Kidney (tissue), 14 donors: ENCODE results near the gene C20orf204. TPM values are rescaled to one million over a fixed set of nuclear protein-coding genes. Genes with fewer than 3 reads are reported as not detected.
A peak's percentile ranks its signal among the peaks of the same experiment; 100 is the strongest.

Source experiments
- DNase-seq, 5 donors: peaks; one replicate each; pipeline ENCODE4 v3.0.0-alpha.2; 2013 to 2020
- FAIRE-seq: peaks from 2 replicates; lab custom pipeline; 2012; peaks lifted over from hg19 to GRCh38; lab: Jason Lieb, UNC
- H3K27ac ChIP-seq, 2 donors: one replicate each; pipeline ENCODE4 v1.7.0; 2013; ENCODE audit warnings: low read depth in 2 of 2, low read length in 2 of 2, inconsistent platforms in 1 of 2
- H3K27me3 ChIP-seq: one replicate; pipeline ENCODE4 v1.7.1; 2013; ENCODE audit warnings: low read length, inconsistent platforms; ENCODE audit not compliant: control insufficient read depth, insufficient read depth
- H3K36me3 ChIP-seq, 3 donors: one replicate each; pipeline versions ENCODE4 v1.7.0 to v1.7.1; 2013; ENCODE audit warnings: low read length in 3 of 3, control low read depth in 1 of 3, inconsistent platforms in 1 of 3; ENCODE audit not compliant: insufficient read depth in 3 of 3, control insufficient read depth in 2 of 3
- H3K4me1 ChIP-seq, 3 donors: one replicate each; pipeline versions ENCODE4 v1.7.0 to v1.7.1; 2013; ENCODE audit warnings: low read length in 3 of 3, inconsistent platforms in 1 of 3, low read depth in 1 of 3; ENCODE audit not compliant: control insufficient read depth in 2 of 3, insufficient read depth in 2 of 3
- H3K4me3 ChIP-seq, 3 donors: one replicate each; pipeline versions ENCODE4 v1.7.0 to v1.8.1; 2013; ENCODE audit warnings: low read length in 3 of 3, control low read depth in 1 of 3, inconsistent platforms in 1 of 3
- H3K9ac ChIP-seq, 3 donors: one replicate each; pipeline versions ENCODE4 v1.7.0 to v1.7.1; 2013; ENCODE audit warnings: low read length in 3 of 3, control low read depth in 1 of 3, inconsistent platforms in 1 of 3
- H3K9me3 ChIP-seq, 3 donors: one replicate each; pipeline versions ENCODE4 v1.7.0 to v1.7.1; 2013; ENCODE audit warnings: low read length in 3 of 3, control low read depth in 1 of 3, inconsistent platforms in 1 of 3; ENCODE audit not compliant: control insufficient read depth in 2 of 3, insufficient read depth in 1 of 3
- CTCF ChIP-seq: IDR thresholded peaks from 3 replicates; pipeline ENCODE4 v1.5.1; 2012; ENCODE audit warnings: mild to moderate bottlenecking, moderate library complexity, borderline replicate concordance; ENCODE audit not compliant: insufficient read depth; ENCODE audit errors: extremely low read depth
- intact Hi-C: fragments of 100-400 bp; cut with DNase I; formaldehyde crosslinking; loops from one replicate; pipeline ENCODE4 v1.11.1; 2022
- polyA plus RNA-seq: library from polyadenylated mRNA; stranded (reverse); fragments of 350-450 nt; fragmentation: Illumina TruSeq; extraction: RNeasy Lipid Tissue Mini Kit (QIAGEN cat#74804); gene quantifications from one replicate; pipeline ENCODE4 v1.2.3, GENCODE V29; 2014; ENCODE audit warnings: low read depth, low replicate concordance; ENCODE audit not compliant: insufficient read depth
- total RNA-seq: library from RNA; stranded (reverse); fragmentation: NEBNext Ultra II Directional; extraction: Animal tissue kit (Norgen Biotek cat#: 25700); gene quantifications from one replicate; pipeline ENCODE4 v1.2.1, GENCODE V29; 2021
- donor health status: control.
- donor health status: control.
- donor health status: control.
- donor health status: control.
- donor health status: control.
- donor health status: DM: yes; HTN: yes; CAD: no.
- donor health status: Normal renal cell carcinoma (clear cell type).

Gene C20orf204
- total and polyA plus RNA-seq, 2 donors from 2014 or later = 0.75 to 2.4 TPM

DNA sequence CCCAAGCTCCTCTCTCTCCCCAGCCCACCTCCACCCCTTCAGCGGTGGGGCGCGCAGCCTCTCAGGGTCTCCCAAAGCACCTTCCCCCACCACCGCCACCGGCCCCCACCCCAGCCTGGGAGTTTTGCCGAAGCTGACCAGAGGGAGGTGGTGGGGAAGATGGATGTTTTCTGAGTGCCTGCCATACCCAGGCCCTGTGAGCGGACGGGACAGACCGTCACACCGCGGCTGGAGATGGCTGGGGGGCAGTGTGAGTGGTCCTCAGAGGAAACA, 5.7 kb downstream of the C20orf204 start:
- Histone ChIP-seq H3K4me1 (peaks cover 0 to 14% (median 0%) of the 10 kb centered on the region in 3 donors), H3K27ac (peak overlapping the region in 1 of 2 donors; percentile 11), H3K36me3 (no peaks in the 10 kb centered on the region), H3K9ac (no peak overlapping the region), H3K4me3 (no peak overlapping the region), H3K27me3 (peaks cover 5% of the 10 kb centered on the region), H3K9me3 (no peaks in the 10 kb centered on the region)
- FAIRE-seq (no peak), DNase-seq (peak in 1 of 5 donors; percentile 49)
- TF ChIP-seq CTCF = no peak
- intact Hi-C loops = no loop called here

DNA sequence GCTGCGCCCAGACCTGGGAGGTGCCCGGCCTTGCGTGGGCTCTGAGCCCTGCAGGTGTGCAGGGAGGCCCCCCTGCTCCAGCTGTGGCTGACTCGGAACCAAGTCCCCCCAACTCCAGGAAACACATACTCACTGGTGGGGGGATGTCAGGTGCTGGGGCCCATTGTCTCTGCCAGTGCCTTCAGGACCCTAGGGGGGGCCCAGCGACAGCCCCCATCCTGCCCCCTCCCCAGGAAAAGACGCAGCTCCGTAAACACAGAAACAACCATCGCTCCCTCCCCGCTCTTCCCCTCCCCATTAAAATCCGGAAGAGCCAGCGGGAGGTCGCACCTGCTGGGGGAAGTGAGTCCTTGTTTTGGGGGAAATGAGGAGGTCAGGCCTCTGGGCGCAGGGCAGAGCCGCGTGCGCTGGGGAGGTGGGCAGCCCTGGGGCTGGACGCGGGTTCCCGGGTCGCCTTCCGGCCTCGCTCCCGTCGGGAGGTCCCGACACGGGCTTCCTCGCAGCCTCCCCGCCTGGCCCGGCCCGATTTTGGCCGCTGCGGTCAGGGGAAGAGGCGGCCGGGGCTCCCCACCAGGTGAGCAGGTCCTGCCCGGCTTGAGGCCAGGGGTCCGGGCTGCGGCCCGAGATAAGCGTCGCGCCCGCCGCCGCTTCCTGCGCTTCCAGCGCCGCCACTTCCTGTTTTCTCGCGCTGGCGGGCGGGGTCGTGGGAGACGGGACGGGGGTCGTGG, 6.2 kb downstream of the C20orf204 start:
- Histone ChIP-seq H3K27ac (peak overlapping the region in 1 of 2 donors; percentile 11), H3K27me3 (peaks cover 5% of the 10 kb centered on the region), H3K36me3 (no peaks in the 10 kb centered on the region), H3K9ac (no peak overlapping the region), H3K9me3 (no peaks in the 10 kb centered on the region), H3K4me3 (no peak overlapping the region), H3K4me1 (peaks cover 0 to 14% (median 0%) of the 10 kb centered on the region in 3 donors)
- TF ChIP-seq CTCF = no peak
- intact Hi-C loops = no loop called here
- FAIRE-seq (no peak), DNase-seq (peak in 1 of 5 donors; percentile 52)

DNA sequence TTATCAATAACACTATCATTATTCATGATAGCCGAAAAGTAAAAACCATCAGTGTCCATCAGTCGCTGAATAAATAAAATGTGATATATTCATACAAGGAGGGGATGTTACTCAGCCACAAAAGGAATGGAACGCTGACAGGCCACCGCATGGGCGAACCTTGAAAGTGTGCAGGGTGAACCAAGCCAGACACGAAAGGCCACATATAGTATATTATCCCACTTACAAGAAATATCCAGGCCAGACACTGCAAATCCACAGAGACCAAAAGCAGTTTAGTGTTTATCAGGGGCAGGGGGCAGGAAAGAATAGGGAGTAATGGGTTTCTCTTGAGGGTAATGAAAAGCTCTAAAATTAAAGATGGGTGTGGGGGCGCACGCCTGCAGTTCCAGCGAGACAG, 7.8 kb downstream of the C20orf204 start:
- intact Hi-C loops = no loop called here
- Histone ChIP-seq H3K9me3 (no peaks in the 10 kb centered on the region), H3K27me3 (peaks cover 5% of the 10 kb centered on the region), H3K4me3 (no peak overlapping the region), H3K27ac (no peak overlapping the region), H3K9ac (no peak overlapping the region), H3K4me1 (peaks cover 0 to 14% (median 0%) of the 10 kb centered on the region in 3 donors), H3K36me3 (no peaks in the 10 kb centered on the region)
- no peak for TF ChIP-seq CTCF
- DNase-seq (no peak), FAIRE-seq (no peak)
